Measurements from ENCODE around the gene USP12. TPM values are rescaled to one million over a fixed set of nuclear protein-coding genes. Genes with fewer than 3 reads are reported as not detected.

The USP12 gene
- total RNA-seq, 1 donor from 2014 or later, result 32.3 TPM

- no peak for DNase-seq
Observed at GRCh38 chr13:27027086-27027667, 144.4 kb downstream of the USP12 start.

DNA sequence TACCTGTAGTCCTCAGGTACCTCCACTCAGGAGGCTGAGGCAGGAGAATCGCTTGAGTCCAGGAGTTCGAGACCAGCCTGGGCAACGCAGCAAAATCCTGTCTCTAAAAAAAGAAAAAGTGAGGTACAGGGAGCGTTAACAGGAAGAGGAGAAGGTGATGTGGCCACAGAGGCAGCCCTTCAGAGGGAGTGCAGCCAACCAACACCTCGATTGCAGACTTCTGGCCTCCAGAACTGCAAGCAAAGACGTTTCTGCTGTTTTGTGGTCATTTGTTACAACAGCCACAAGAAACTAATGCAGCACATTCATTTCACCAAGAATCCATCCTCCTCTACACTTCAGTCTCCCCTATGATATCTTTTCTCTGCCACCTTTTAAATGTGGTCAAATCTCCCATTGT lies 145.2 kb downstream of the USP12 start:
- no peak for DNase-seq

GRCh38 chr13:27024776-27025492 lies 146.7 kb downstream of the USP12 start:
- no peak for DNase-seq

DNA sequence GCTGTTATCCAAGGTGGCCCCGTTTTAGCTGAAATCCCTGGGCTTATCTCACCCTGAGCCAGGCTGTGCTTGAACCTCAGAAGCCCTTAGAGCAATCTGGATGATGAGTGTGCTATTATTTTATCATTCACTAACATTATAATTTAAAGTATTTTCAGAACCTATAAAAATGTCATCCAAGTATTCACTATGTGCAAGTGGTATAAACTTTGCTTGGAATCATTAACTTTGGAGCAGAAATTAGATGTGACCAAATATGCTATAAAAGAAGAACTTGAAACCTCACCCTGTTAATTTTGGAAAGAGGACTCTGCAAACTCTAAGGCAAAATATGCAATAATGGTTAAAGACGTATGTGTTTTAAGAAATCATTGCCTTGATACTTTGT lies 147.5 kb downstream of the USP12 start:
- DNase-seq, result no peak

- DNase-seq, result no peak
Observed at GRCh38 chr13:27023385-27024073, 148.1 kb downstream of the USP12 start.

GRCh38 chr13:27022571-27023311 lies 148.9 kb downstream of the USP12 start:
- no peak for DNase-seq

DNA sequence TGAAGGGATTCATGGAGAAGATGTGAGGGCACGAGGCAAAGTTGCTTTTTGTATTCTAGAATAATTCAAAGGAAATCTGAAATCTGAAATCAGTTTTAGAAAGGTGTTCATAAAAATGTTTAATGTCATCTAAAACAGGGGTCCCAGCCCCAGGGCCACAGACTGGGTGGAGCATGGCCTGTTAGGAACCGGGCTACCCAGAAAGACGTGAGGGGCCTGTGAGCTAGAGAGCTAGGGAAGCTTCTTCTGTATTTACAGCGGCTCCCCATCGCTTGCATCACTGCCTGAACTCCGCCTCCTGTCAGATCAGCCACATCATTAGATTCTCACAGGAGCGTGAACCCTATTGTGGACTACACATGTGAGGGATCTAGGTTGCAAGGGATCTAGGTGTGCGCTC lies 151.2 kb downstream of the USP12 start:
- no peak for DNase-seq

DNA sequence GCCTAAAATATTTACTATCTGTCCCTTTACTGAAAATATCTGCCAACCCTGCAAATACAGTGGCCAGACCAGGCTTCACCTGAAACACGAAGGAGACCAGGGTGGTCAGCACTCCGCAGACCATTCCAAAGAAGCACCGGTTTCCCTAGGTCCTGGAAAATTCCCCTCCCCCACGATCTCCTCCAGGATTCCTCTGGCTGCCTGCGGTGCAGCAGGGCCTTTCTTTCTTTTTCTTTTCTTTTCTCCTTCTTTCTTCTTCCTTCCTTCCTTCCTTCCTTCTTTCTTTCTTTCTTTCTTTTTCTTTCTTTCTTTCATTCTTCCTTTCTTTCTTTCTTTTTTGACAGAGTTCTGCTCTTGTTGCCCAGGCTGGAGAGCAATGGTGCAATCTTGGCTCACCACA lies 152.7 kb downstream of the USP12 start:
- no peak for DNase-seq

DNA sequence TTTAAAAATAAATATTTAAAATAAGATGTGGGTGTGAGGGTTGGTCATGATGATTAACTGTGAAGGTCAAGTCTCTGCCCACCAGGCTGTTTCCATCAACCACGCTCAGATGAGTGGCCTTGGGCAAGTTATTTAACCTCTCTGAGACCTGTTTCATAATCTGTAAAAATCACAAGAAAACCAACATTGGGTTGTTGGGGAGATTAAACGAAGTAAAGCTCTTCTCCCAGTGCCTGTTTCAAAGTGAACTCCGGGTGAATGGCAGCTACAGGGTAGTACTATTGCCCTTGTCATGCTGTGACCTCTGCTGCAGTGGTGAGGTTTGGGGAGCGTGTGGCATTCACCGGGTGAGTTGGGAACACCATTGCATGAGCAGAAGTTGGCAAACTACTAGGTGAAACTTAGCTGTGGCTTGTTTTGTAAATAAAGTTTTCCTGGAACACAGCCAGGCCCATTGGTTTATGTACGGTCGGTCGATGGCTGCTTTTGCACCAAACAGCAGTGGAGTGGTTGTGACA lies 153.2 kb downstream of the USP12 start:
- no peak for DNase-seq

DNA sequence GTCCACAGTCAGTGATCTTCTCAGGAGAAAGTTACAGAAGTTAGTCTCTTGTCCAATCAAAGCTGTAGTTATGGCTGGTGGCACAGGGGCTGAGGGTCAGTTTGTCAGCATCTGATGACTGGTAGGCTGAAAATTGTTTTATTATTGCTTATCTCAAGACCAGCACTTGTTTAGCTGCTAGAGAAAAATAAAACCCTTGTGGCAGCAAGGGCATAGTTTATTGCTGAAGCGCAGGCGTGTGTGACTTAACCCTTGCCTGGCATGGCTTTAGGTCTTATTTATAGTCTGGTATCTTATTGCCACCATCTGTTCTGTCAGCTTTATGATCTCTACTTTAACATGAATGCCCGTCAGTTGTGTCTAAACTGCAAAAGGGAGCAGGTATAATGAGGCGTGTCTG lies 154.7 kb downstream of the USP12 start:
- DNase-seq, result no peak

Other genes with a start within 250 kb of the USP12 start
- 435 and 648 TPM in 2 replicates for gene RPL21, start 79.7 kb upstream of the USP12 start, total RNA-seq
- 2.8 and 3.1 TPM in 2 replicates for gene RASL11A, start 99.0 kb upstream of the USP12 start, total RNA-seq

All from dermis blood vessel endothelial cell (primary cell).